IPS-15b (cell line): ENCODE measurements around the gene GSG1L.

Source experiments
- H3K27me3 ChIP-seq: one replicate; pipeline ENCODE4 v1.6.1; 2013; ENCODE audit warnings: low read length; ENCODE audit not compliant: control insufficient read depth, insufficient read depth
- H3K36me3 ChIP-seq: one replicate; pipeline ENCODE4 v1.6.1; 2013; ENCODE audit warnings: low read length; ENCODE audit not compliant: control insufficient read depth, insufficient read depth
- H3K4me1 ChIP-seq: one replicate; pipeline ENCODE4 v1.6.1; 2013; ENCODE audit warnings: mild to moderate bottlenecking, low read length; ENCODE audit not compliant: control insufficient read depth, insufficient read depth
- H3K4me3 ChIP-seq: one replicate; pipeline ENCODE4 v1.5.1; 2013; ENCODE audit warnings: low read depth, low read length
- H3K9ac ChIP-seq: one replicate; pipeline ENCODE4 v1.6.1; 2013; ENCODE audit warnings: low read depth, mild to moderate bottlenecking, low read length
- H3K9me3 ChIP-seq: one replicate; pipeline ENCODE4 v1.6.1; 2013; ENCODE audit warnings: mild to moderate bottlenecking, low read length; ENCODE audit not compliant: control insufficient read depth, insufficient read depth

The GSG1L gene

DNA sequence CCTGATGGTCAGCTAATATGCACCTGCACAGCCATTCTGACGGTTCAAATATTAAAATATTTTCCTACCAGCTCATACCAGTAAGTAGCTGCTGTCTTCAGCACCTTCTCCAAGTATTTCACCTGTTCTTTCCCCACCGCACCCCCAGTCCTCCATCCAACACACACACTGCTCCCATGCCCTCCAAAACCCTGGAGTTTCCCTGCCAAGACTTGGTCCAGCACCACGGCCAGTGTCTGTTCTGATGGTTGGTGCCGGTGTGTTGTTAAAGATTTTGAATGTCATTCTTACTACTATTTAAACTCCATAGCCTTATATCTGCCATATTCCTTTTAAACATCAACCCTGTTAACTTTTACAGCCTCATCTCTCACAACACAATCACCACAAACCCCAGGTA is 142.4 kb downstream of the GSG1L start:
- H3K9me3 ChIP-seq = no peaks in the 10 kb centered on the region
- no peaks in the 10 kb centered on the region for H3K27me3 ChIP-seq
- H3K36me3 ChIP-seq = no peaks in the 10 kb centered on the region
- H3K4me1 ChIP-seq = peaks cover 2% of the 10 kb centered on the region
- H3K9ac ChIP-seq = no peak overlapping the region
- no peak overlapping the region for H3K4me3 ChIP-seq

GRCh38 chr16:27920391-27920891 is 143.1 kb downstream of the GSG1L start:
- Histone ChIP-seq H3K4me3 (no peak overlapping the region), H3K4me1 (peaks cover 2% of the 10 kb centered on the region), H3K9me3 (no peaks in the 10 kb centered on the region), H3K9ac (no peak overlapping the region), H3K36me3 (no peaks in the 10 kb centered on the region), H3K27me3 (no peaks in the 10 kb centered on the region)

DNA sequence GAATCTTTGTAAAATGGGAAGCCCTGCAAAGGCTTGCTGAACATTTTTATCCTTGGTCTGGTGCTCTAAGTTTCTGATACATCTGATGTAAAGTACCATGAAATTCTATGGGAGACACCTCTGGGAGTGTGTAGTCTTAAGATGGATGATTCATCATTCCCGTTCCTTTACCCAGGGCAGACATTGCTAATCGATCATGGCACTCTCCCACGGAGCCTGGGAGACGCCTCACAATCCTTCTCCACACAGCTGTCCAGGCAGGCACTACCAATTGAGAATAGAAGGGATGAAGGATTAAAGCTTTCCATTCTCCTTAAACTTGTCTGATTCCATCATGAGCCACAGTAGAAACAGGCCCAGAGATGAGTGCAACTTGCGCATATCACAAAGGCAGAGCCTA is 144.8 kb downstream of the GSG1L start:
- Histone ChIP-seq H3K27me3 (no peaks in the 10 kb centered on the region), H3K9ac (no peak overlapping the region)

DNA sequence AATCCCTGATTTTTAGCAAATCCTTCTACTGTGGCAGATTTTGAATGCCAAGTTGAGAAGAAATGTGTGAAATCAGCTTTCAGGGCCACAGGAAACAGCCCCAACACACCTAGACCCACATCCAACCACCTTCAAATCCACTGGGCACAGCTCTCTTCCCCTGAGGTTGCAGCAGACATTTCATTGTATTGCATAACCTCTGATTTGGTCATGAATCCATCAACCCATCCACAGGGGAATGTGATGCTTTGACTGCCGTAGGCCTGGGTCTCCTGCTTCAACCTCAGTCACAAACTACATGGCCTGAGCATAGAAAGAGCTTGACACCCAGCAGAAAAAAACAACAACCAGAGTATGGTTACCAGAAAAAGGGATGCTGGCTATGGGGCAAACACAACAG is 145.6 kb downstream of the GSG1L start:
- H3K36me3 ChIP-seq = no peaks in the 10 kb centered on the region
- H3K9ac ChIP-seq = no peak overlapping the region
- H3K4me3 ChIP-seq = no peak overlapping the region
- peaks cover 2% of the 10 kb centered on the region for H3K4me1 ChIP-seq
- H3K27me3 ChIP-seq = no peaks in the 10 kb centered on the region
- H3K9me3 ChIP-seq = no peaks in the 10 kb centered on the region

More for the DNA sequence above, 144.8 kb downstream of the GSG1L start:
- H3K4me3 ChIP-seq = no peak overlapping the region
- no peaks in the 10 kb centered on the region for H3K36me3 ChIP-seq
- H3K4me1 ChIP-seq = peaks cover 2% of the 10 kb centered on the region
- H3K9me3 ChIP-seq = no peaks in the 10 kb centered on the region

DNA sequence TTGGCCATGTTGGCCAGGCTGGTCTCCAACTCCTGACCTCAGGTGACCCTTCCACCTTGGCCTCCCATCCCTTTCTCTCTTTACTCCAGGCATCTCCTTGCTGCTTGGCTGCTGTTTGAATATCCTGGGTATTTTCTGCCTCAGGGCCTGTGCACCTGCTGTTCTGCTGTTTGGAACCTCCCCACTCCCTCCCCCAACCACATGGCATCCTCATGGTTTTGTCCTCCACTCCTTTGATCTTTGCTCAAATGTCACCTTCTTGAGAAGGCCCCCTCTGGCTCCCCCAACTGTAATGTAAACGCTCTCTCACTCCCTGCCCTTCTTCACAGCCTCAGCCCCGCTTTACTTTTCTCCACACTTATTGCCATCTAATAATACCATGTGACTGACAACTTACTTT is 152.0 kb downstream of the GSG1L start:
- no peaks in the 10 kb centered on the region for H3K27me3 ChIP-seq
- H3K9me3 ChIP-seq = no peaks in the 10 kb centered on the region
- no peak overlapping the region for H3K4me3 ChIP-seq
- H3K9ac ChIP-seq = no peak overlapping the region
- H3K36me3 ChIP-seq = no peaks in the 10 kb centered on the region
- H3K4me1 ChIP-seq = no peaks in the 10 kb centered on the region

- Histone ChIP-seq H3K9me3 (no peaks in the 10 kb centered on the region), H3K36me3 (no peaks in the 10 kb centered on the region), H3K9ac (no peak overlapping the region), H3K27me3 (no peaks in the 10 kb centered on the region), H3K4me1 (no peaks in the 10 kb centered on the region), H3K4me3 (no peak overlapping the region)
Observed at GRCh38 chr16:27907457-27907972, 156.0 kb downstream of the GSG1L start.

DNA sequence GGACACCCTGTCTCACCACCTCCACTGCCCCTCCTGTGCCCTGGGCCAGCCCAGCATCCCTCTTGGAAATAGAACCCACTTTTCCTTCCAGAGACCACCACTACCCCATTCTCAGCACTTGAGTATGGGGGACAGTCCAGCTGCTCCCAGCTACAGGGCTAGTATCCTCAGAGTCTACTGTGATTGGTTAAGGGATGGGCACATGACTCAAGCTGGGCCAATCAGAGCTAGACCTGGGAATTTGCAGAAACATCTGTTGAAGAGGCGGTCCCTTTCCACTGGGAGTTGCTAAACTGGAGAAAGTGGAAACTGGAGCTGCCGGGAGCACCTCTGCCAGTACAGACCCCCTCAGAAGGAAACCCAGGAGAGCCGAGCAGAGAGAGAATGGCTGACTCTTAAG is 156.6 kb downstream of the GSG1L start:
- no peak overlapping the region for H3K9ac ChIP-seq
- no peak overlapping the region for H3K4me3 ChIP-seq
- no peaks in the 10 kb centered on the region for H3K36me3 ChIP-seq
- no peaks in the 10 kb centered on the region for H3K4me1 ChIP-seq
- no peaks in the 10 kb centered on the region for H3K9me3 ChIP-seq
- no peaks in the 10 kb centered on the region for H3K27me3 ChIP-seq

- Histone ChIP-seq H3K27me3 (no peaks in the 10 kb centered on the region), H3K9me3 (no peaks in the 10 kb centered on the region), H3K9ac (no peak overlapping the region), H3K36me3 (no peaks in the 10 kb centered on the region), H3K4me3 (no peak overlapping the region), H3K4me1 (no peaks in the 10 kb centered on the region)
Observed at GRCh38 chr16:27903046-27903655, 160.4 kb downstream of the GSG1L start.

DNA sequence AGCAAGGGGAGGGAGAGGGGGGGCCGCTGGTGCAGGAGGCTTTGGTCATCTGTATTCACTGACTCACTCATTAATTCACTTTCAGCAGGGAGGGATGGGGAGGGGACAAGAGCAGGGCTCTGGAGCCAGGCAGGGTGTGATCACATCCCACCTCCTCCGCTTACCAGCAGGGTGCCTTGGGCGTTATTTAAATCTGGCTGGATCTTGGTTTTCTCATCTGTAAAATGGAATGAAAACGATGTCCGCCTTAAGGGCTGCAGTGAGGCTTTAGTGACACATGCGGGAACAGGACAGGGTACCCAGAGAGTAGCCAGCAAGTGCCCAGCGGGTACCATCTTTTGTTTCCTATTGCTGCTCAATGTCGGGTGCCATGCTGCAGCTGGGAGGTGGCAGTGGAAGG is 161.0 kb downstream of the GSG1L start:
- H3K36me3 ChIP-seq = no peaks in the 10 kb centered on the region
- no peaks in the 10 kb centered on the region for H3K9me3 ChIP-seq
- H3K27me3 ChIP-seq = no peaks in the 10 kb centered on the region
- H3K4me1 ChIP-seq = no peaks in the 10 kb centered on the region
- no peak overlapping the region for H3K9ac ChIP-seq
- H3K4me3 ChIP-seq = no peak overlapping the region

DNA sequence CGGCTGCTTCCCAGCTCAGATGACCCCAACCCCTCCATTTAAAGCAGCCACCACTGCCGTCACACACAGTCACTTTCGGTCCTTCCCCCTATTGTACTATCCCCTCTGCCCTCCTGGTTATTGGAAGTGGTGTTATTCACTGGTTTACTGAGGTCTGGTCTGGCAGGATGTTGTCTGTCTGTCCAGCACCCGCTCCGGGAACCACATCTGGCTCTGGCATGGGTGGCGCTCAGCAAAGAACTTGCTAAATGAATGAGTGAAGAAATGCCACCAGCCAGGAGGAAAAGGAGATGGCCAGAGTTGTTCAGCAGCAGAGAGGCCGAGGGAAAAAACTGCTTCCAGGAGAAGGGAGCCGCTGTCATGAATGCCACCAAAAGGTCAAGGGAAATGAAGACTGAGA is 161.6 kb downstream of the GSG1L start:
- no peaks in the 10 kb centered on the region for H3K4me1 ChIP-seq
- H3K4me3 ChIP-seq = no peak overlapping the region
- no peaks in the 10 kb centered on the region for H3K9me3 ChIP-seq
- no peak overlapping the region for H3K9ac ChIP-seq
- no peaks in the 10 kb centered on the region for H3K27me3 ChIP-seq
- H3K36me3 ChIP-seq = no peaks in the 10 kb centered on the region

DNA sequence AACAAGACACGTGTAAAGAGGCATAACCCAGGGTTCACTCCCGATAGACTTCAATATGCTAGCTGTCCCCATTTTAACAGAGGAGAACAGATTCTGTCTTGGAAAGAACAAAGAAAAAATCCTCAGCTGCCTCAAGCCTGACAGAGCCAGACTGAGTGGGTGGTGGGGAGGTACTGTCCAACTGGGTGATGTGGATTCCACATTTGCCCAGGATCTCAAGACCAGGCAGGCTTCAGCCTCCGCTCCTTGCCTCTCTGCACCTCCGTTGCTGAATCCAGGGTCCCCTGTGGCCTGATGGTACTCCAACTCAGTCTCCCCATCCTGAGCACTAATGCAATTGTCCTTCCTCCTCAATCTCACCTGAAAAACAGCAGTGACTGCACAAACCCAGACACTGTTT is 163.8 kb downstream of the GSG1L start:
- no peak overlapping the region for H3K4me3 ChIP-seq
- H3K9me3 ChIP-seq = no peaks in the 10 kb centered on the region
- H3K27me3 ChIP-seq = no peaks in the 10 kb centered on the region
- H3K9ac ChIP-seq = no peak overlapping the region
- H3K4me1 ChIP-seq = no peaks in the 10 kb centered on the region
- no peaks in the 10 kb centered on the region for H3K36me3 ChIP-seq

GRCh38 chr16:27894386-27894785 is 169.1 kb downstream of the GSG1L start:
- Histone ChIP-seq H3K4me3 (no peak overlapping the region), H3K9me3 (no peaks in the 10 kb centered on the region), H3K27me3 (no peaks in the 10 kb centered on the region), H3K9ac (no peak overlapping the region), H3K36me3 (no peaks in the 10 kb centered on the region), H3K4me1 (no peaks in the 10 kb centered on the region)
